ENCODE data around the gene GNB2. TPM values are rescaled to one million over a fixed set of nuclear protein-coding genes. Genes with fewer than 3 reads are reported as not detected.

Gene GNB2
- total RNA-seq, result 63.1 and 82.8 TPM in 2 replicates

GRCh38 chr7:100673302-100673941 lies at the start of gene GNB2:
Gene GNB2 (plus strand): TSS chr7:100673740. CDS start chr7:100676266, 2,526 bp downstream.

GRCh38 chr7:100641463-100641859 lies 32.1 kb upstream of the GNB2 start, which contains the start of gene TFR2:
Gene TFR2 (minus strand): TSS chr7:100641552. CDS start chr7:100641509, 43 bp downstream.

GRCh38 chr7:100655908-100656674 lies 17.4 kb upstream of the GNB2 start, which contains the start of gene ACTL6B:
Gene ACTL6B (minus strand): TSS chr7:100656448. CDS start chr7:100656354, 94 bp downstream.

GRCh38 chr7:100694098-100694745 lies 20.7 kb downstream of the GNB2 start, which contains the start of gene GIGYF1:
Gene GIGYF1 (minus strand): TSS chr7:100694250. CDS start chr7:100688238, 6,012 bp downstream.

GRCh38 chr7:100705753-100706671 lies 32.5 kb downstream of the GNB2 start, which contains the start of gene POP7:
Gene POP7 (plus strand): TSS chr7:100706121. CDS start chr7:100706831, 710 bp downstream.

GRCh38 chr7:100720279-100720670 lies 46.7 kb downstream of the GNB2 start, which contains the start of gene EPO:
Gene EPO (plus strand): TSS chr7:100720468. CDS start chr7:100720981, 513 bp downstream.

Other genes with a start within 250 kb of the GNB2 start
- 2.4 and 3.5 TPM in 2 replicates for gene ZCWPW1, start 245.0 kb upstream of the GNB2 start, total RNA-seq
- gene MEPCE, start 243.9 kb upstream of the GNB2 start, total RNA-seq, result 33.4 and 35.0 TPM in 2 replicates
- 6.4 and 8.0 TPM in 2 replicates for gene PPP1R35, start 237.2 kb upstream of the GNB2 start, total RNA-seq
- gene SPACDR, start 209.5 kb upstream of the GNB2 start, total RNA-seq, result 0.26 TPM in 1 of 2 replicates, not detected in the other
- 20.8 and 21.9 TPM in 2 replicates for gene TSC22D4, start 194.5 kb upstream of the GNB2 start, total RNA-seq
- 1.1 and 1.8 TPM in 2 replicates for gene NYAP1, start 189.8 kb upstream of the GNB2 start, total RNA-seq
- gene AGFG2, start 134.5 kb upstream of the GNB2 start, total RNA-seq, result 7.2 and 9.4 TPM in 2 replicates
- not detected in 2 replicates for gene SAP25, start 99.8 kb upstream of the GNB2 start, total RNA-seq
- gene LRCH4, start 87.6 kb upstream of the GNB2 start, total RNA-seq, result 8.0 TPM in 2 replicates
- gene FBXO24, start 87.4 kb upstream of the GNB2 start, total RNA-seq, result 0.13 and 0.43 TPM in 2 replicates
- gene PCOLCE, start 71.4 kb upstream of the GNB2 start, total RNA-seq, result 129 and 159 TPM in 2 replicates
- gene MOSPD3, start 61.2 kb upstream of the GNB2 start, total RNA-seq, result 7.4 and 8.4 TPM in 2 replicates
- gene TFR2, start 32.2 kb upstream of the GNB2 start, total RNA-seq, result 0.65 TPM in 2 replicates
- gene ACTL6B, start 17.3 kb upstream of the GNB2 start, total RNA-seq, result 0.11 TPM in 1 of 2 replicates, not detected in the other
- 21.8 and 24.3 TPM in 2 replicates for gene GIGYF1, start 20.5 kb downstream of the GNB2 start, total RNA-seq
- gene POP7, start 32.4 kb downstream of the GNB2 start, total RNA-seq, result 23.5 and 24.2 TPM in 2 replicates
- gene EPO, start 46.7 kb downstream of the GNB2 start, total RNA-seq, result not detected in 2 replicates
- not detected in 2 replicates for gene ZAN, start 59.9 kb downstream of the GNB2 start, total RNA-seq
- 32.1 and 34.0 TPM in 2 replicates for gene EPHB4, start 153.8 kb downstream of the GNB2 start, total RNA-seq
- gene SLC12A9, start 179.0 kb downstream of the GNB2 start, total RNA-seq, result 12.6 and 16.3 TPM in 2 replicates
- 131 and 135 TPM in 2 replicates for gene TRIP6, start 193.6 kb downstream of the GNB2 start, total RNA-seq
- gene SRRT, start 201.4 kb downstream of the GNB2 start, total RNA-seq, result 30.6 and 36.6 TPM in 2 replicates
- 2.2 and 2.7 TPM in 2 replicates for gene UFSP1, start 216.0 kb downstream of the GNB2 start, total RNA-seq
- gene ACHE, start 222.1 kb downstream of the GNB2 start, total RNA-seq, result not detected in 2 replicates